ENCODE data around the gene CISH. TPM values are rescaled to one million over a fixed set of nuclear protein-coding genes. Genes with fewer than 3 reads are reported as not detected.

CISH gene
- total RNA-seq, 1 experiment from 2014 or later: 1.7 TPM

DNA sequence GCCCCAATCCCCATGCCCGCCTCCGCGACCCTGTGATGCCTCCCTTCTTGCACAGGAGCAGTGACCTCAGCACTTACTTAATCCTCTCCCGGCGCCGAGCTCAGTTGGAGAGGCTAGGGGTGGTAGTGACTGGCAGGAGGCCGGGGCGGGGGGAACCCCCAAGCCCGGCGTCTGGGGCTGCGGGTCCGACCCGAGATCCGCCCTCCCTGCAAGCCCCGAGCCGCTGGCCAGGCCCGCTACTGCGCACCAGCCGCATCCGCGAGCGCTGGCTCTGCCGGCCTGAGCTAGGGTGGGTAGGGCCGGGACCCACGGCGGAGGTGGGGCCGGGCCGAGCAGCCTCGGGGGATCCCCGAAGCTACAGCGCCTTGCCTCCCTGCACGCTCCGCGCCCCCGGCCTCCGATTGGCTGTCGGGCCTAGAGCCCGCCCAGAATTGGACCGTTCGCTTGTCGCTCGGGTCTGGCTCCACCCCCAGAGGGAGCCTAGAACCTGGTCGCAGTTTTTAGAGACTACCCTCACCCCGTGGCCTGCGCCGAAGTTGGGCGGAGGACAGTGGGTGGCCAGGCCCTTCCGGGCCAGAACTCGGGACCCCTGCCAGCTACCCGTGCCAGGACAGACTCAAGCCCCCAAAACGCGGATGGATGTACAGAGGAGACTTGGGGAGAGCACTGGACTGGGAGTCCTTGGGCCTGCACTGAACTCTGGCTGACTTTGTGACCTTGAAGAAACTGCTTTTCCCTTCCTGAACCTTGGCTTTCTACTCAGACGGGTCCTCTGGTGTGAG lies 44.0 kb downstream of the CISH start, which contains the start of gene C3orf18:
C3orf18 (minus strand) TSS at position 362 of the 782 bp plus-strand sequence. CDS start 2,048 bp downstream, outside the sequence.
- H4K20me1 ChIP-seq (ENCODE audit: control insufficient read depth, insufficient read depth, insufficient read length): no peaks in the 10 kb centered on the region
- no peak within 1 kb of the TSS for H2BK15ac ChIP-seq (ENCODE audit: low read depth, low read length)
- H2AK5ac ChIP-seq (ENCODE audit: insufficient read length, low read length): no peak within 1 kb of the TSS
- H3K9ac ChIP-seq (ENCODE audit: extremely low read depth, insufficient read length, low read length): peak within 1 kb of the TSS; percentile 48
- no CpG with 5 or more reads among the region's 53 CpGs for WGBS (ENCODE audit: extremely low coverage, insufficient read length, low lambda C conversion rate)
- H2BK5ac ChIP-seq (ENCODE audit: insufficient read length, low read length): no peak within 1 kb of the TSS
- H2BK12ac ChIP-seq (ENCODE audit: insufficient read length, low read depth, low read length): no peak within 1 kb of the TSS
- no peak within 1 kb of the TSS for H4K5ac ChIP-seq (ENCODE audit: insufficient read length, low read depth, low read length)
- peaks cover 7 to 18% of the 10 kb centered on the region in 2 experiments for H3K4me1 Mint-ChIP-seq
- H2BK120ac ChIP-seq (ENCODE audit: low read depth, low read length, poor library complexity, severe bottlenecking): no peak within 1 kb of the TSS
- no peak within 1 kb of the TSS for H3K56ac ChIP-seq (ENCODE audit: insufficient read length, low read depth, low read length)
- H4K91ac ChIP-seq (ENCODE audit: insufficient read length, low read depth, low read length): no peak within 1 kb of the TSS
- H3K79me2 ChIP-seq (ENCODE audit: insufficient read depth, low read length): no peaks in the 10 kb centered on the region
- no peak within 1 kb of the TSS for H4K8ac ChIP-seq (replicated peaks; ENCODE audit: insufficient read length, low read depth, low read length)
- H3K79me1 ChIP-seq (ENCODE audit: insufficient read depth, low read depth, low read length, poor library complexity, severe bottlenecking): no peaks in the 10 kb centered on the region
- peaks cover 0 to 10% (median 1%) of the 10 kb centered on the region in 3 experiments; a peak in 3 of 7 replicates for H3K36me3 Mint-ChIP-seq (ENCODE audit: insufficient read depth in 1 of 3, low read depth in 3 of 3)
- H3K27ac Mint-ChIP-seq: peak within 1 kb of the TSS in 2 of 3 experiments; percentile 77 to 90; a peak in 4 of 7 replicates
- no peak within 1 kb of the TSS for H3K14ac ChIP-seq (ENCODE audit: insufficient read depth, low read length)
- no peaks in the 10 kb centered on the region for H3K9me3 ChIP-seq (ENCODE audit: control insufficient read depth, low read depth, low read length)
- peak; percentile 93 for DNase-seq
- no peak within 1 kb of the TSS for H3K23ac ChIP-seq (ENCODE audit: insufficient read length, low read depth, low read length)
- TF ChIP-seq, protein P1, sequence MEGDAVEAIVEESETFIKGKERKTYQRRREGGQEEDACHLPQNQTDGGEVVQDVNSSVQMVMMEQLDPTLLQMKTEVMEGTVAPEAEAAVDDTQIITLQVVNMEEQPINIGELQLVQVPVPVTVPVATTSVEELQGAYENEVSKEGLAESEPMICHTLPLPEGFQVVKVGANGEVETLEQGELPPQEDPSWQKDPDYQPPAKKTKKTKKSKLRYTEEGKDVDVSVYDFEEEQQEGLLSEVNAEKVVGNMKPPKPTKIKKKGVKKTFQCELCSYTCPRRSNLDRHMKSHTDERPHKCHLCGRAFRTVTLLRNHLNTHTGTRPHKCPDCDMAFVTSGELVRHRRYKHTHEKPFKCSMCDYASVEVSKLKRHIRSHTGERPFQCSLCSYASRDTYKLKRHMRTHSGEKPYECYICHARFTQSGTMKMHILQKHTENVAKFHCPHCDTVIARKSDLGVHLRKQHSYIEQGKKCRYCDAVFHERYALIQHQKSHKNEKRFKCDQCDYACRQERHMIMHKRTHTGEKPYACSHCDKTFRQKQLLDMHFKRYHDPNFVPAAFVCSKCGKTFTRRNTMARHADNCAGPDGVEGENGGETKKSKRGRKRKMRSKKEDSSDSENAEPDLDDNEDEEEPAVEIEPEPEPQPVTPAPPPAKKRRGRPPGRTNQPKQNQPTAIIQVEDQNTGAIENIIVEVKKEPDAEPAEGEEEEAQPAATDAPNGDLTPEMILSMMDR (conservative IDR thresholded peaks at IDR 0.05): no peak
- no peaks in the 10 kb centered on the region; the same call in 1 of the 2 replicates for H3K4me1 ChIP-seq (ENCODE audit: insufficient read depth, low read length)
- no peaks in the 10 kb centered on the region for H3K9me3 Mint-ChIP-seq
- peak within 1 kb of the TSS; percentile 97 to 99 for H3K4me3 Mint-ChIP-seq
- H2BK20ac ChIP-seq (ENCODE audit: low read depth, low read length, poor library complexity, severe bottlenecking): no peak within 1 kb of the TSS
- peaks cover 13% of the 10 kb centered on the region for H3K27me3 Mint-ChIP-seq (ENCODE audit: low read depth)
- no peak within 1 kb of the TSS for H3K18ac ChIP-seq (ENCODE audit: insufficient read length, low read depth, low read length)
- H3K27me3 ChIP-seq (ENCODE audit: insufficient read depth, low read length): peaks cover 3% of the 10 kb centered on the region; the same call in 1 of the 2 replicates
- no peak within 1 kb of the TSS for H3K27ac ChIP-seq (ENCODE audit: insufficient read length, low read depth, low read length)
- peak within 1 kb of the TSS; percentile 79 for H3K4me2 ChIP-seq (ENCODE audit: insufficient read depth, insufficient read length, low read length)
- H3K4ac ChIP-seq (ENCODE audit: low read depth, low read length): no peak within 1 kb of the TSS
- H2AFZ ChIP-seq (ENCODE audit: low read length): no peak within 1 kb of the TSS
- no peak within 1 kb of the TSS for H3T11ph ChIP-seq (ENCODE audit: low read length)
- H3K23me2 ChIP-seq (ENCODE audit: insufficient read length, low read depth, low read length, poor library complexity, severe bottlenecking): peaks cover 10% of the 10 kb centered on the region

All from H9 (cell line).